SH-SY5Y (cell line): ENCODE results near the gene CSTF2.

Experiments used
- GATA2 ChIP-seq: IDR thresholded peaks from 2 replicates; pipeline ENCODE4 v1.6.1; 2011; ENCODE audit warnings: mild to moderate bottlenecking, low read depth, low read length
- GATA3 ChIP-seq: IDR thresholded peaks from 2 replicates; pipeline ENCODE4 v1.6.1; 2011; ENCODE audit warnings: low read depth, mild to moderate bottlenecking, low read length, moderate library complexity

DNA sequence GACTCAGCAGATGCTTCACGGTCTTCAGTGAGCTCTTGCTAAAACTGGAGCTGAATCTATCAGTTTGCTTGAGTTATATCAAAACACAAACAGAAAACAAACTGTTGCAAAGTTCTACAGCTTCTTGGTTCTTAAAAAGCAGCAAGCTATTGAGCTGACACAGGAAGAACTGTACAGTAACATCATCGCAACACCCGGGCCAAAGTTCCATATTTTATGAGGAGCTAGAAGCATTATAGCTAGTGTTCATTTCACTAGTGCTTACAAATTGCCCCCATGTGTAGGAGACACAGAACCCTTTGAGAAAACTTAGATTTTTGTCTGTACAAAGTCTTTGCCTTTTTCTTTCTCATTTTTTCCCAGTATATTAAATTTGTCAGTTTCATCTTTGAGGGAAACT, 17.3 kb upstream of the CSTF2 start:
- TF ChIP-seq GATA2 (no peak), GATA3 (no peak)
